WI38 (cell line): ENCODE measurements around the gene ADCY7.

Experiments used
- H3K4me3 ChIP-seq: 2 replicates; pipeline ENCODE4 v1.5.1; 2011; ENCODE audit warnings: low read depth, mild to moderate bottlenecking, control low read depth, low read length
- TF ChIP-seq, protein P1 (sequence below): IDR thresholded peaks from 2 replicates; pipeline ENCODE4 v1.5.1; 2012; ENCODE audit warnings: low read depth, mild to moderate bottlenecking, control low read depth, low read length

Gene ADCY7

DNA sequence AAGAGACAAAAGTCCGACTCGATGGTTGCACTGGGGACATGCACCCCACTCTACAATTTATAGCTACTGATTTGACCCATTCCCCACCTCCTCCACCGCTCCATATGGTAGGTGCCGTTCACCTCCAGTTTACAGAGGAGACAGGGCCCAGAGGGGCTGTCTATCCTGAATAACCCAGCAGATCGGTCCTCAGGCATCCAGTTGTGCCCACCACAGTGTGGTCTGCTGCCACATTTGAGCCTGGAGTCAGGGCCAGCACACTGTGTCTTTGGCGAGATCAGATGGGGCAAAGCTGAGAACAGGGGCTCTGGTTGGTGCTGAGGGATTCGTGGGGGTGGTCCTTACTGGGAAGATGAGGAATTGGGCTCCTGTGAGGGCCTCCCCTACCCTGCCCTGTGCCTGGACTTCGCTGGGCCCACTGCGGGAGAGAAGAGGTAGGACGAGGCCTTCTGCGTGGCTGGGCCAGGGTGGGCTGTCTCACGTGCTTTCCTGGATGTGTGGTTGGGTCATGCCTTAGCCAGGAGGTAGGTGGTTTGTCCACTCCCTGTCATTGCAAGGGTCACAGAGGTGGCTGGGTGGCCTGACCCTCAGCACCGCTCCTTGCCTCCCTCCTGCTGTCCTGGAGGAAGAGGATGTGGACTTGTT lies 2.8 kb downstream of the ADCY7 start:
- no peak overlapping the region for H3K4me3 ChIP-seq
- TF ChIP-seq, protein P1, sequence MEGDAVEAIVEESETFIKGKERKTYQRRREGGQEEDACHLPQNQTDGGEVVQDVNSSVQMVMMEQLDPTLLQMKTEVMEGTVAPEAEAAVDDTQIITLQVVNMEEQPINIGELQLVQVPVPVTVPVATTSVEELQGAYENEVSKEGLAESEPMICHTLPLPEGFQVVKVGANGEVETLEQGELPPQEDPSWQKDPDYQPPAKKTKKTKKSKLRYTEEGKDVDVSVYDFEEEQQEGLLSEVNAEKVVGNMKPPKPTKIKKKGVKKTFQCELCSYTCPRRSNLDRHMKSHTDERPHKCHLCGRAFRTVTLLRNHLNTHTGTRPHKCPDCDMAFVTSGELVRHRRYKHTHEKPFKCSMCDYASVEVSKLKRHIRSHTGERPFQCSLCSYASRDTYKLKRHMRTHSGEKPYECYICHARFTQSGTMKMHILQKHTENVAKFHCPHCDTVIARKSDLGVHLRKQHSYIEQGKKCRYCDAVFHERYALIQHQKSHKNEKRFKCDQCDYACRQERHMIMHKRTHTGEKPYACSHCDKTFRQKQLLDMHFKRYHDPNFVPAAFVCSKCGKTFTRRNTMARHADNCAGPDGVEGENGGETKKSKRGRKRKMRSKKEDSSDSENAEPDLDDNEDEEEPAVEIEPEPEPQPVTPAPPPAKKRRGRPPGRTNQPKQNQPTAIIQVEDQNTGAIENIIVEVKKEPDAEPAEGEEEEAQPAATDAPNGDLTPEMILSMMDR: no peak

DNA sequence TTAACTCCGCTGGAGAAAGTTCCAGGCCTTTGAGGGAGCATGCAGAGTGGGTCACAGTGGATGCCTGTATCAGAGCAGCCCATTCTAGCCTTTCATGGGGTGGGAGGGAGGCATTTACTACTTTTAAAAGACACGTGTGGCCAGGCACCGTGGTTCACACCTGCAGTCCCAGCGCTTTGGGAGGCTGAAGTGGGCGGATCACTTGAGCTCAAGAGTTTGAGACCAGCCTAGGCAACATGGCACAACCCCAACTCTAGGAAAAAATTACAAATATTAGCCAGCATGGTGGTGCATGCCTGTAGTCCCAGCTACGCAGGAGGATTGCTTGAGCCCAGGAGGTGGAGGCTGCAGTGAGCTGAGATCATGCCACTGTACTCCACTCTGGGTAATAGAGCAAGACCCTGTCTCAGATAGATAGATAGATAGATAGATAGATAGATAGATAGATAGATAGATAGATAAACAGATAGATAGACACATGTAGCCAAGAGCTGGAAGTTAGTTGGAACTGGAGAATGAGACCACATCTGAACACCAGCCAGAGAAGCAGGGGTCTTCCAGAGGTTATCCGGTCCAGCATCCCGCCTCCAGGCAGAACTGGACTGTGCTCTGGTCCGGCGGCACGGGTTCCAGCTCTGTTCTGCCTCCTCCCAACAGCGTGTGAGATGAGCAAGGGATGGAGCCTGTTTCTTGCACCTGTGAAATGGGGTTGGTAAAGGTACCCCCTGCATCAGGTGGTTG lies 3.6 kb downstream of the ADCY7 start:
- TF ChIP-seq, protein P1: no peak
- no peak overlapping the region for H3K4me3 ChIP-seq

- TF ChIP-seq, protein P1: no peak
- no peak overlapping the region for H3K4me3 ChIP-seq
Observed at GRCh38 chr16:50270510-50271147, 4.3 kb downstream of the ADCY7 start.

DNA sequence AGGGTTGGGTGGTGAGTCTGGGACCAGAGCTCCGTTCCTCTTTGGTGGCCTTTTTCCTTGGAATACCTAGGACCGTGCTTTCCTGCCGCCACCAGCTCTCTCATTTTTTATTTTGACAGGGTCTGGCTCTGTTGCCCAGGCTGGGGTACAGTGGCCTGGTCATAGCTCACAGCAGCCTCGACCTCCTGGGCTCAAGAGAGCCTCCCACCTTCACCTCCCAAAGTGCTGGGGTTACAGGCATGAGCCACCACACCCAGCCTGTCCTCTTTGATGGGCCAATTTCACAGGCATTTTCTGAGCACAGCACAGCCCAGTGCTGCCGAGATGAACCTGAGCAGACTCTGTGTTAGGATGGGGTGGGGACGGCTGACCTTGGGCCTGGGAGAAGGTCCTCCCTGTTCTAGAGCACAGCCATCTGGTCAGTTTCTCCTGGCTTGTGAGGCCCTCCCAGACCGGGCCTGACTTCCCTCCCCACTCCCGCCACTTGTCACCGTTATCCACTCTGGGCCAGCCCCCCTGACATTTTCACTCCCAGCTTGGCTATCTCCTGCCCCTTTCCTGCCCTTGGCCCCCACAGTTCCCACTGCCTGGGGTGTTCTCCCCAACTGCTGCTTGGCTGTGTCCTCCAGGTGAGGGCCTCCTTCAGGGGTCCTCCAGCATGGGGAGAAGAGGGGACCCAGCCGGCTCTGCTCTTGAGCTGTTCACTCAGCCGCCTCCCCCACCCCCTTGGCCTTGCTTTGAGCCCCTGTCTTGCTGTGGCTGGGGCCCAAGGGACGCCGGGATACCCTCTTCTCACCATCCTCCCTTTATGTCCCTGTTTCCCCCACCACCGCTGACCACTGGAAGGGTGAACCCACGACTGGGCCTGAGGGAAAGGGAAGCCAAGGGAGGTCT lies 5.0 kb downstream of the ADCY7 start:
- H3K4me3 ChIP-seq: no peak overlapping the region
- TF ChIP-seq, protein P1: no peak

DNA sequence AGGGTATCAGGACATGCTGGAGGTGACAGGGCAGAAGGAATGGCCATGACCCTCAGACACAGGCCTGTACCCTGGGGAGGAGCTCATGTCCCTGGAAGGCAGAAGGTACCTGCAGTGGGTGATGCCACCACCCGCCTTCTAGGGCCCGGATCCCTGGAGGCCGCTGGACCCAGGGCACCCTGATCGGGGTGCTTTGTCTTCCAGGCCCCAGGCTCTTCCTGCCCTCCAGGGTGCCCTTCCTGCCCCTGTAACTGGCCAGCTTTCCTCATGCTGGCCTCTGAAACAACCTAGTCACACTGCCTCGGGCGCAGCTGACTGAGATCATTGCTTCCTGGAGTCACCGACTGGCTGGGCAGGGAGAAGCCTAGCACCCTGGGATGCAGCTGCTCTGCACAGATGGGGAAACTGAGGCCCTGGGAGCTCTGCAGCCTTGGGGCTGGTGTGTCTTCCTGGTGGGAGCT lies 5.8 kb downstream of the ADCY7 start:
- TF ChIP-seq, protein P1: no peak

DNA sequence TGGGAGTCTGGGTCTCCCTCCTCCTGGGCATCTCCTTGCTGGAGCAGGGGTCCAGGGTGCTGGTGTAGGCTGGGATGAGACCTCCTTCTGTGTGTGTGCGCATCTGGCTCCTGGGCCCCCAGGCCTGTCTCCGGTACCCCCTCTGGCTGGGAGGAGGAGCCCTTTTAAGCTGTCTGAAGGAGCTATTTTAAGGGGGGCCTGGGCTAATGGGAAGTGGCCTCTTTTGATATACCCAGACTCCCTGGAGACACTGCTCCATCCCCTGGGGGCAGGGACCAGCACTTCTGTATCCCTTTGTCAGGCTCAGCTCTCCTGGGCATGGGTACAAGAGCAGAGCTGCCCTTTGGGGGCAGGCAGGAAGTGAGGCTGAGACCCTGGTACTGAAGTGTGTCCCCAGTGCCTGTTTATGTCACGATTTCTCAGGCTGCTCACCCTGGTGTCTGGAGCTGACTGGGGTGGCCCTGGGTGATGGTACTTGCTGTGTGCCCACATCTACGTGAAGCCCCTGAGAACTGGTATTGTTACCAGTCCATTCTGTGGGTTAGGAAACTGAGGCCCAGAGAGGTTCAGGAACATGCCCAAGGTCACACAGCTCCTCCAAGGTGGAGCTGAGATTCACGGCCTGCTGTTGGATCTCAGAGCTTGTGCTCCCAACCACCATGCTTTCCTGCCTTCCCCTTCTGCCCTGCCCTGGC lies 6.5 kb downstream of the ADCY7 start:
- H3K4me3 ChIP-seq: no peak overlapping the region
- TF ChIP-seq, protein P1: no peak

More for the DNA sequence above, 5.8 kb downstream of the ADCY7 start:
- H3K4me3 ChIP-seq: no peak overlapping the region
